NB4 (cell line): Measurements from ENCODE around the gene PTGR2.
"Not testable (repeated sequence)": the region's sequence is repeated elsewhere in the genome, so short reads cannot be mapped to it uniquely, and the experiment has no call there.

Source experiments
- CTCF ChIP-seq: IDR thresholded peaks from one replicate; pipeline ENCODE4 v1.5.1; 2012; ENCODE audit warnings: low read depth, low read length
- MAX ChIP-seq: IDR thresholded peaks from 2 replicates; pipeline ENCODE4 v1.6.1; 2011; ENCODE audit warnings: low read depth, low read length
- MYC ChIP-seq: IDR thresholded peaks from 2 replicates; pipeline ENCODE4 v1.6.1; 2011; ENCODE audit warnings: low read depth, low read length
- POLR2A ChIP-seq: IDR thresholded peaks from 2 replicates; pipeline ENCODE4 v1.6.1; 2011; ENCODE audit warnings: mild to moderate bottlenecking; ENCODE audit not compliant: insufficient read length; ENCODE audit errors: extremely low read depth

- not testable (repeated sequence) for TF ChIP-seq CTCF, POLR2A, MAX, MYC
These were observed 18.1 kb downstream of the PTGR2 start for GRCh38 chr14:73869754-73870153.
